GM23338 (cell line): ENCODE data around the gene LYVE1. TPM values are rescaled to one million over a fixed set of nuclear protein-coding genes. Genes with fewer than 3 reads are reported as not detected.

ENCODE experiments used
- ATAC-seq: fragments of 200-7000 bp; cut with Tn5 transposase; 3 replicates; pipeline ENCODE4 v1.9.1; 2020
- DNase-seq: peaks from one replicate; pipeline ENCODE4 v3.0.0-alpha.2; 2015; ENCODE audit warnings: low spot score
- H2AFZ ChIP-seq: fragments of 200-600 bp; sonication (generic); 2 replicates; pipeline ENCODE4 v1.8.0; 2016; ENCODE audit warnings: antibody characterized with exemption, mild to moderate bottlenecking, moderate library complexity
- H3F3A ChIP-seq: fragments of 200-600 bp; sonication (generic); replicated peaks from 2 replicates; pipeline ENCODE4 v1.8.0; 2017; ENCODE audit warnings: antibody characterized with exemption, mixed run types, low read depth
- H3K27ac ChIP-seq: fragments of 200-600 bp; sonication (generic); 2 replicates; pipeline ENCODE4 v1.6.1; 2016; ENCODE audit warnings: low read depth
- H3K27me3 ChIP-seq: fragments of 200-600 bp; sonication (generic); 2 replicates; pipeline ENCODE4 v1.8.0; 2016; ENCODE audit warnings: mild to moderate bottlenecking, mixed run types, moderate library complexity; ENCODE audit not compliant: insufficient read depth
- H3K36me3 ChIP-seq: fragments of 200-600 bp; sonication (generic); 2 replicates; pipeline ENCODE4 v1.8.0; 2016; ENCODE audit warnings: mild to moderate bottlenecking; ENCODE audit not compliant: insufficient read depth
- H3K4me1 ChIP-seq: fragments of 200-600 bp; sonication (generic); 2 replicates; pipeline ENCODE4 v1.8.0; 2016; ENCODE audit warnings: mild to moderate bottlenecking, moderate library complexity; ENCODE audit not compliant: insufficient read depth
- H3K4me2 ChIP-seq: fragments of 200-600 bp; sonication (generic); 2 replicates; pipeline ENCODE4 v1.7.1; 2017; ENCODE audit warnings: mixed run types
- H3K4me3 ChIP-seq: fragments of 200-600 bp; sonication (generic); 2 replicates; pipeline ENCODE4 v1.6.1; 2016; ENCODE audit warnings: mixed run types
- H3K79me2 ChIP-seq: fragments of 200-600 bp; sonication (generic); replicated peaks from 2 replicates; pipeline ENCODE4 v1.8.0; 2017; ENCODE audit warnings: mild to moderate bottlenecking; ENCODE audit not compliant: insufficient read depth
- H3K9me2 ChIP-seq: fragments of 200-600 bp; sonication (generic); 2 replicates; pipeline ENCODE4 v1.8.0; 2017; ENCODE audit not compliant: insufficient read depth
- H4K20me1 ChIP-seq: fragments of 200-600 bp; sonication (generic); replicated peaks from 2 replicates; pipeline ENCODE4 v1.8.0; 2017; ENCODE audit warnings: mild to moderate bottlenecking; ENCODE audit not compliant: insufficient read depth
- H3K27ac Mint-ChIP-seq: 2 replicates; pipeline ENCODE4 v1.8.0; 2020; ENCODE audit warnings: inconsistent platforms, mild to moderate bottlenecking, moderate library complexity, mixed read lengths
- H3K27me3 Mint-ChIP-seq: 3 replicates; pipeline ENCODE4 v1.8.0; 2022; ENCODE audit warnings: low read depth, mild to moderate bottlenecking, moderate library complexity, mixed read lengths, inconsistent platforms; ENCODE audit not compliant: insufficient read depth, poor library complexity
- H3K36me3 Mint-ChIP-seq: 3 replicates; pipeline ENCODE4 v1.8.0; 2021; ENCODE audit warnings: low read depth, mild to moderate bottlenecking, inconsistent platforms, moderate library complexity, mixed read lengths
- H3K4me1 Mint-ChIP-seq: 3 replicates; pipeline ENCODE4 v1.8.0; 2020; ENCODE audit warnings: mild to moderate bottlenecking, inconsistent platforms, mixed read lengths
- H3K4me3 Mint-ChIP-seq: 3 replicates; pipeline ENCODE4 v1.8.0; 2021; ENCODE audit warnings: moderate library complexity, mild to moderate bottlenecking, inconsistent platforms, mixed read lengths
- H3K9me3 Mint-ChIP-seq: 3 replicates; pipeline ENCODE4 v1.8.0; 2020; ENCODE audit warnings: moderate library complexity, mild to moderate bottlenecking, inconsistent platforms, mixed read lengths
- CREB1 ChIP-seq: fragments of 250-450 bp; sonication (Bioruptor Pico); IDR thresholded peaks from 2 replicates; pipeline ENCODE4 v1.5.0; 2020; ENCODE audit warnings: low read depth, mild to moderate bottlenecking, moderate library complexity
- ETS1 ChIP-seq: IDR thresholded peaks from 2 replicates; pipeline ENCODE4 v1.6.1; 2016; ENCODE audit warnings: antibody characterized with exemption
- EZH2 ChIP-seq: fragments of 200-600 bp; sonication (generic); IDR thresholded peaks from one replicate; pipeline ENCODE4 v1.8.0; 2017; ENCODE audit warnings: antibody characterized with exemption, mild to moderate bottlenecking, low read depth; ENCODE audit not compliant: unreplicated experiment
- EZH2phosphoT487 ChIP-seq: fragments of 200-600 bp; sonication (generic); IDR thresholded peaks from one replicate; pipeline ENCODE4 v1.8.1; 2018; ENCODE audit warnings: antibody characterized with exemption; ENCODE audit not compliant: unreplicated experiment
- JUNB ChIP-seq: IDR thresholded peaks from one replicate; pipeline ENCODE4 v1.6.1; 2016; ENCODE audit warnings: antibody characterized with exemption; ENCODE audit not compliant: unreplicated experiment
- NANOG ChIP-seq: IDR thresholded peaks from 2 replicates; pipeline ENCODE4 v1.6.1; 2016; ENCODE audit warnings: antibody characterized with exemption, borderline replicate concordance
- REST ChIP-seq: IDR thresholded peaks from one replicate; pipeline ENCODE4 v1.6.1; 2018; ENCODE audit warnings: antibody characterized with exemption; ENCODE audit not compliant: unreplicated experiment
- STAT1 ChIP-seq: IDR thresholded peaks from one replicate; pipeline ENCODE4 v1.6.1; 2016; ENCODE audit warnings: antibody characterized with exemption; ENCODE audit not compliant: unreplicated experiment
- ZNF114 ChIP-seq: fragments of 250-450 bp; sonication (Bioruptor Pico); IDR thresholded peaks from 2 replicates; pipeline ENCODE4 v1.5.0; 2020; ENCODE audit warnings: mild to moderate bottlenecking, moderate library complexity
- ZNF331 ChIP-seq: fragments of 250-450 bp; sonication (Bioruptor Pico); IDR thresholded peaks from 2 replicates; pipeline ENCODE4 v1.5.0; 2020; ENCODE audit warnings: low read depth, mild to moderate bottlenecking, moderate library complexity
- ZNF462 ChIP-seq: fragments of 250-450 bp; sonication (Bioruptor Pico); IDR thresholded peaks from 2 replicates; pipeline ENCODE4 v1.5.0; 2020; ENCODE audit warnings: mild to moderate bottlenecking, moderate library complexity
- polyA plus RNA-seq: library from polyadenylated mRNA; unstranded; fragments of >200 nt; fragmentation: Nextera tagmentation; extraction: Ambion mirVana; gene quantifications from 2 replicates; pipeline ENCODE4 v1.2.1, GENCODE V29; 2016
- total RNA-seq: library from RNA; depleted of rRNA; stranded (reverse); fragments of >200 nt; shearing (Covaris generic); gene quantifications from 2 replicates; pipeline ENCODE4 v1.2.3, GENCODE V29; 2014

LYVE1 gene
- total and polyA plus RNA-seq, 2 experiments from 2014 or later, result 0.94 TPM; not detected in 1

- Histone ChIP-seq H3K9me2 (peaks cover 6% of the 10 kb centered on the region), H3K4me1 (no peaks in the 10 kb centered on the region), H3K4me3 (no peak overlapping the region), H4K20me1 (no peaks in the 10 kb centered on the region), H3K27me3 (no peaks in the 10 kb centered on the region), H3K79me2 (no peaks in the 10 kb centered on the region), H3K27ac (no peak overlapping the region), H3K4me2 (no peak overlapping the region), H3K36me3 (no peaks in the 10 kb centered on the region), H2AFZ (no peak overlapping the region), H3F3A (no peaks in the 10 kb centered on the region)
- H3K27ac Mint-ChIP-seq, result no peak overlapping the region
- no peak for DNase-seq
- H3K4me1 Mint-ChIP-seq, result peaks cover 2% of the 10 kb centered on the region; the same call in 2 of the 3 replicates
- no peak for TF ChIP-seq ZNF114 (CRISPR knock-in tag)
- TF ChIP-seq REST, result no peak
- no peak for TF ChIP-seq ZNF331
- TF ChIP-seq CREB1 (CRISPR knock-in tag), result no peak
- TF ChIP-seq EZH2, result no peak
- no peak for TF ChIP-seq ETS1
- no peak for TF ChIP-seq JUNB
- TF ChIP-seq NANOG, result no peak
- no peak for TF ChIP-seq EZH2phosphoT487
- no peaks in the 10 kb centered on the region for H3K27me3 Mint-ChIP-seq
- no peak overlapping the region for H3K4me3 Mint-ChIP-seq
- no peak for ATAC-seq
- H3K9me3 Mint-ChIP-seq, result no peaks in the 10 kb centered on the region
- H3K36me3 Mint-ChIP-seq, result no peaks in the 10 kb centered on the region
Measured at GRCh38 chr11:10580623-10581022, 12.2 kb upstream of the LYVE1 start.

GRCh38 chr11:10579700-10580099 lies 11.2 kb upstream of the LYVE1 start:
- Histone ChIP-seq H4K20me1 (no peaks in the 10 kb centered on the region), H2AFZ (no peak overlapping the region), H3K36me3 (no peaks in the 10 kb centered on the region), H3K4me3 (no peak overlapping the region), H3K27ac (no peak overlapping the region), H3K27me3 (no peaks in the 10 kb centered on the region), H3K4me2 (no peak overlapping the region), H3K4me1 (no peaks in the 10 kb centered on the region), H3K9me2 (peaks cover 6% of the 10 kb centered on the region), H3F3A (no peaks in the 10 kb centered on the region), H3K79me2 (no peaks in the 10 kb centered on the region)
- Mint-ChIP-seq H3K36me3 (no peaks in the 10 kb centered on the region), H3K27me3 (no peaks in the 10 kb centered on the region), H3K9me3 (no peaks in the 10 kb centered on the region), H3K27ac (no peak overlapping the region), H3K4me3 (no peak overlapping the region), H3K4me1 (no peaks in the 10 kb centered on the region)
- DNase-seq (no peak), ATAC-seq (no peak)
- TF ChIP-seq JUNB (no peak), STAT1 (no peak), CREB1 (CRISPR knock-in tag) (no peak), ETS1 (no peak), ZNF462 (no peak), EZH2phosphoT487 (no peak), EZH2 (no peak), NANOG (no peak)
